HS-5 (cell line): Measurements from ENCODE around the gene SRP72.

ENCODE experiments used
- DNase-seq: peaks from one replicate; pipeline ENCODE4 v3.0.0-alpha.2; 2012; ENCODE audit warnings: low read depth

SRP72 gene

GRCh38 chr4:56465599-56466295, 1.7 kb upstream of the SRP72 start:
- DNase-seq, result no peak

- peak; percentile 75 for DNase-seq
Observed at GRCh38 chr4:56466296-56466761, 1.1 kb upstream of the SRP72 start.

GRCh38 chr4:56466910-56467283, 520 bp upstream of the SRP72 start:
- no peak for DNase-seq

DNA sequence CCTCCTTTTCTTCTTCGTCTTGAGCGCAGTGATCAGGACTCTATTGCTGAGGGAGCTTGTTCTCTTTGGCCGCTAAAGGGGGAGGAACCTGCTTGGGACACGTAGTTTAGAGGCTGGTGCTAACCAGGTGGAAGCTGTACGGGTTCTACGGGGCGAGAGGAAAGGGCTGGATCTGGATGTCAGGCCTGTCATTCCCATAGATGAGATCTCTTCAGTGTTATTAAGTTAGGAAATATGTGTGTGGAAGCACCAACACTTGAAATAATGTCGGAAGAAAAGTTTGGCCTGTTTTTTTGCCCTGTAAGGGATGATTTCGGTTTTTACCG, 643 bp downstream of the SRP72 start:
- DNase-seq, result no peak

- DNase-seq, result no peak
Observed at GRCh38 chr4:56469489-56470210, 2.2 kb downstream of the SRP72 start.

DNA sequence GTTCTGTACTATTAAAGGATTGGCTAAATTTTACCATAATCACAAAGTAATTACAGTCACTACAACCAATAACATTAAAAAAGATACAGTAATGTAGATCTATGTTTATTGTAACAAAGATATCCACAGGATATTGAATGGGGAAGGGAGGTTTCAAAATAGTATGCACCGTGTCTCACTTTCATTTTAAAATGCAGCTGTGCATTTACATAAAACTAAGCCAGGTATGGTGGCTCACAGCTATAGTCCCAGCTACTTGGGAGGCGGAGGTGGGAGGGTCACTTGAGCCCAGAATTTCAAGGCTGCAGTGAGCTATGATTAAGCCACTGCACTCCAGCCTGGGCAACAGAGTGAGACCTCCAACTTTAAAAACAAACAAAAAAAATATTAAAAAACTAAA, 8.5 kb downstream of the SRP72 start:
- DNase-seq, result no peak

- DNase-seq, result no peak
Observed at GRCh38 chr4:56477192-56477702, 9.8 kb downstream of the SRP72 start.

DNA sequence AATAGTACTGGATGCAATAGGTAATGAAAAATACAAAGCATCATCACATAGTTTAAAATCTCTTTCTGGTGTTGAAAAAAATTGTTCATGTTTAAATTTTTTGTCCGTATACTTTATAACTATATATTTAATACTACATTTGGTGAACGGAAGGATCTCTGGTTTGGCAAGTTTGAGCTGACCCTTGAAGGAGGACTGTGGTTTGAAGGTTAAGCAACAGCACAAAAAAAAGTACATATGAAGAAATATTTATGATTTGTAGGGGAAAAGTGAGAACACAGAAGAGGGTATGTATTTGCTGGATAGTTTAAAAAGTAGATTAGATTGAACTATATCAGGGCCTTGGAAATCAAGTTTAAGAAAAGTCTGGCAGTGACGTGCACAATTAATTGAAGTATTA, 13.3 kb downstream of the SRP72 start:
- DNase-seq, result no peak

DNA sequence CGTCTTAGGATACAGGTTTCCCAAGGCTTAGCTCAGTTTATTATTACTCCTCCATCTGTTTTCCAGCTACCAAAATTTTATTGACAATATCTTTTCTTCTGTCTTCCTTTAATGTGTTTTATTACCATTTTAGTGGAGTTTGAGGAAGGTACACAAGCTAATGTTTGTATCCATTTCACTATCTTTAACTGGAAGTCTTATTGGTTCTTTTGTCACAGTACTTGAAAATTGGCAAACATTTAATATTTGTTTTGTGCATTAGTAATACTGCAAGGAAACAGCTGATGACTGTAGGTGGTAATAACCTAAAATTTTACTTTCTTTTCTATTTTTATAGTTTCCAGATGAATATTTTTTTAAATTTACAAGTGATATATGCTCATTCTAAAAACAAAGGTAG, 28.8 kb downstream of the SRP72 start:
- DNase-seq, result no peak

DNA sequence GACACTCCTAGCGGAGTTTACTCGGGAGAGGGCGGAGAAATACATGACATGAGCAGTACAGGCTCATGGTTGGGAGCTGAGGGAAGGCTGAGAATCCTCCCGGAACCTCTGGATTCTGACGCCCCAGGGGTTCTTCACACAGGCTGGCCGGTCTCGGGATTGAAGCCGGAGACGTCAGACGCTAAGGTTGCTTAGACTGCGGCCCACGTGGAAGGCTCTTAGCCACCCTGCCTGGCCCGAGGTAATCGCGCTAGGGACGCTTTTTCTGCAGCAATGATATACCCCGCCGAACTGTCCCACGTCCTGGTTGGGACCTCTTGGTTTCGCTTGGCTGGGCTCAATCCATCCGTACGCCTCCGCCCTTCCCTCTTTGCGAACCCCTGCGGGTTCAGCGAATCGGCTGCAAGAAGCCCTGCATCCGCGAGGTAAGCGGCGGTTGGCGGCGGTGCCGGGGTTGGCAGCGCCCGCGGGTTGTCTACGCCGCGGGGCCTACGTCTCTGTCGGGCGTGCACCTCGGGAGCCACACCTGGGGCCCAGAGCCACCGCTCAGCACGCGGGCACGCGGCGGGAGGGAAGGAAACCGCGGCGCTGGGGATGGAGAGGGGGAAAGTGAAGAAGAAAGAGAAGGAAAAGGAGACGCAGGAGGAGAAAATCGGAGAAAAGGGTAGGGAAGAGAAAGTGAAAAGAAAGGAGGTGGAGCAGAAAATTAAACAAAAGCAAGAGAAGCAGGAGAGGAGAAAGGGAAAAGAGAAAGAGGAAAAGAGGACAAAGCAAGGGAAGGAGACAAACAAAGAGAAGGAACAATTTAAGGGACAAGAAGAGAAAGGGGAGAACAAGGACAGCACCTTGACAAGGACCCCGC, 38.1 kb downstream of the SRP72 start, which contains the start of gene ARL9:
Gene ARL9, plus strand, starts transcription at position 523 of the 862 bp plus-strand sequence. Its CDS starts 72 bp downstream, at position 595.
- no peak for DNase-seq

DNA sequence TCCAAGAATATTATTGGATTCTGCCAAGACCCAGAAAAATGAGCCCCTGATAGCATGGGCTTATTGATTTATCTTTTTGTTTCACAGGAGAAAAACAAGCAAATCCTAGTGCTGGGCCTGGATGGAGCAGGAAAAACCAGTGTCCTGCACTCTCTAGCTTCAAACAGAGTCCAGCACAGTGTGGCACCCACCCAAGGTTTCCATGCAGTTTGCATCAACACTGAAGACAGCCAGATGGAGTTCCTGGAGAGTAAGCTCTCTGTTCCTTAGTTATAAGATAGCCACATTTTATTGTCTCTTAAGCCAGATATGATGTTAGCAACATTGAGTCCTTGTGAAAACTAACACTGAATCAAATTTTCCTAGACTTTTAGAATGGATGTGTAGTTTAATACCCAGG, 43.7 kb downstream of the SRP72 start:
- no peak for DNase-seq

GRCh38 chr4:56512166-56512565, 44.7 kb downstream of the SRP72 start:
- no peak for DNase-seq

GRCh38 chr4:56513517-56513916, 46.1 kb downstream of the SRP72 start:
- no peak for DNase-seq

- DNase-seq, result no peak
Observed at GRCh38 chr4:56530269-56531148, 63.1 kb downstream of the SRP72 start.

DNA sequence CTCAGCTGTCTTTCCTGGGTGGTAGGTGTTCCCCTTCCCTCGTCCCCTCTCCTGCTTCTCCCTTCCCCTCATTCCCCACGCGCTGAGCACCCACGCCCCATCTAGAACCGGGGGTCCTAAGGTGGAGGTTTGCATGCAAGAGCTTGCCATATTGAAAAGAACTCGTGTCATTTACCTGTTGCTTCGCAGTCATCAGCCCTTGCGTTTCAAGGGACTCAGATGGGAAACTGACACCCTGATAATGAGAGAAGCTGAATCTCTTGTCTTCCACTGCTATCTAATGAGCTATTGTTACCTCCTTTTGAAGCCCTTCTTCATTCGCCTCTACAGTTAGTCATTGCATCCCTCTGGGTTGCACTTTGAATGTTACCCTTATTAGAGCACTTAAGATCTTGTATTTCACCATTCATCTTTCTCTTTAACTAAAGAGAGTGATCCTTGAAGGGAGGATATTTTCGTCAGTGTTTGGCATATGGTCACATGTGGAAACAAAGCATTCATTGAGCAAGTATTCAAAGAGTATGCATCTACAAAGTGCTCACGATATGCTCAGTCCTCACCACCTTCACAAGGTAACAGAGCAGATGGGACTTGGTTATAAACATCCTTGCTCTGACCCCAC, 63.8 kb downstream of the SRP72 start:
- DNase-seq, result no peak

GRCh38 chr4:56531823-56532222, 64.4 kb downstream of the SRP72 start:
- DNase-seq, result no peak

DNA sequence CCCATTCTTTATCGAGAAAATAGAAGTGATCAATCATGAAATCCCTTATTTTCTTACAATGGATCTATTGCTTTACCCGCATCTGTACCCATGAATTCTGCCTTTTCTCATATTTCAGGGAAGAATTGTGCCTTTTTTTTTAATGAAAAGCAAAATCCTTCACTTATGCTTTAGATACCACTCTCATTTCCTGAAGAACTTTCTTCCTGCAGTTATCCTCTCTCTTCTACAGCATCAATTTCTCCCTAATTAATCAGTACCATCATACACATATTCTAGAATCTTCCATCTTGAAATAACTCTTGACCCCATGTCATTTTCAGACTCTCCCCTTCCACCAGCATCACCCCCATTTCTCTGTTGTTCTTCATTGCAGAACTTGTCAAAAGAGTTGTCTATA, 64.8 kb downstream of the SRP72 start:
- no peak for DNase-seq

DNA sequence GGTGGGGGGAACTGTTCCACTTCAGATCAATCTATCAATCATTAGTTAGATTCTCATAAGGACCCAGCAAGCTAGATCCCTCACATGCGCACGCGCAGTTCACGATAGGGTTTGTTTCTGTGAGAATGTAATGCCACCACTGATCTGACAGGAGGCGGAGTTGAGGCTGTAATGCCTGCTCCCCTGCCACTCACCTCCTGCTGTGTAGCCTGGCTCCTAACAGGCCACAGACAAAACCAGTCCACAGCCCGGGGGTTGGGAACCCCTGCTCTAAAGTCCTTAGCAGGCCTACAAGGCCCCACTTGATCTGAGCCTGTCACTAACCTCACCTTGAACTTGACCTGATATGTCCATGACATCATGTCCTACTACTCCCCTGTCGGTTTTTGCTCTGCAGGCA, 68.5 kb downstream of the SRP72 start:
- DNase-seq, result no peak

DNA sequence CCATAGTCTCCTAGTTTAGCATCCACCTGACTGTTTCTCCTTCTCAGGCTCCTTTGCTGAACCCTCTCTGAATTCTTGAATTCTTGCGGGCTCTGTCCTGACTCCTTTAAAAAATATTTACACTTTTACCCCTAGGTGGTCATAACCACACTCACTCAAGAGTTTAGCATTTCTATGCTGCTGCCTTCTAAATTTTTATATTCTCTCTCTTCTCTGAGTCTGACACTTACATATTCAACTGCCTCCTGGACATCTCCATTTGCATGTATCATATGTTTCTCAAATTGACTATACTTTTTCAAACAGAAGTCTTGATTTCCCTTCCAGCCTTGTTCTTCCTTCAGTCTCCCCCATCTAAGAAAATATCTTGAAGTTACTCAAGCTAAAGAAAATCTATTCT, 69.7 kb downstream of the SRP72 start:
- DNase-seq, result no peak

- DNase-seq, result no peak
Observed at GRCh38 chr4:56540826-56541225, 73.4 kb downstream of the SRP72 start.

GRCh38 chr4:56544573-56545131, 77.2 kb downstream of the SRP72 start:
- peak; percentile 40 for DNase-seq
